ENCODE measurements around the gene TEX54.
"Not testable (repeated sequence)": the region's sequence is repeated elsewhere in the genome, so short reads cannot be mapped to it uniquely, and the experiment has no call there.

TEX54 gene

GRCh38 chr11:62844154-62844553 lies 11.5 kb upstream of the TEX54 start:
- Mint-ChIP-seq H3K4me3 (no peak overlapping the region), H3K9me3 (no peaks in the 10 kb centered on the region), H3K27ac (peak overlapping the region; percentile 41), H3K27me3 (no peaks in the 10 kb centered on the region), H3K4me1 (peaks cover 21% of the 10 kb centered on the region), H3K36me3 (peaks cover 3% of the 10 kb centered on the region)

GRCh38 chr11:62843466-62843865 lies 10.8 kb upstream of the TEX54 start:
- peaks cover 5% of the 10 kb centered on the region for H3K36me3 Mint-ChIP-seq
- no peaks in the 10 kb centered on the region for H3K9me3 Mint-ChIP-seq
- H3K4me1 Mint-ChIP-seq: peaks cover 22% of the 10 kb centered on the region
- no peak overlapping the region for H3K4me3 Mint-ChIP-seq
- H3K27me3 Mint-ChIP-seq: no peaks in the 10 kb centered on the region
- H3K27ac Mint-ChIP-seq: no peak overlapping the region

- H3K27me3 Mint-ChIP-seq, H3K9me3 Mint-ChIP-seq, H3K36me3 Mint-ChIP-seq, H3K4me3 Mint-ChIP-seq, H3K27ac Mint-ChIP-seq: not testable (repeated sequence)
- H3K4me1 Mint-ChIP-seq: peaks cover 22% of the 10 kb centered on the region
Observed at GRCh38 chr11:62842891-62843290, 10.2 kb upstream of the TEX54 start.

GRCh38 chr11:62842171-62842741 lies 9.6 kb upstream of the TEX54 start:
- peaks cover 29% of the 10 kb centered on the region for H3K4me1 Mint-ChIP-seq
- no peak overlapping the region for H3K27ac Mint-ChIP-seq
- H3K36me3 Mint-ChIP-seq: peaks cover 10% of the 10 kb centered on the region
- no peak overlapping the region for H3K4me3 Mint-ChIP-seq
- H3K9me3 Mint-ChIP-seq: no peaks in the 10 kb centered on the region
- H3K27me3 Mint-ChIP-seq: no peaks in the 10 kb centered on the region

- Mint-ChIP-seq H3K27ac (no peak overlapping the region), H3K4me3 (no peak overlapping the region), H3K27me3 (no peaks in the 10 kb centered on the region), H3K36me3 (peaks cover 11% of the 10 kb centered on the region), H3K4me1 (peaks cover 28% of the 10 kb centered on the region), H3K9me3 (no peaks in the 10 kb centered on the region)
Observed at GRCh38 chr11:62841361-62842170, 8.9 kb upstream of the TEX54 start.

GRCh38 chr11:62840721-62841360 lies 8.2 kb upstream of the TEX54 start:
- H3K4me1 Mint-ChIP-seq: peaks cover 31% of the 10 kb centered on the region
- not testable (repeated sequence) for H3K9me3 Mint-ChIP-seq, H3K27me3 Mint-ChIP-seq, H3K4me3 Mint-ChIP-seq, H3K27ac Mint-ChIP-seq
- peaks cover 13% of the 10 kb centered on the region for H3K36me3 Mint-ChIP-seq

GRCh38 chr11:62839050-62839945 lies 6.7 kb upstream of the TEX54 start, which contains the start of gene WDR74:
Gene WDR74, minus strand, starts transcription at chr11:62839590. Its CDS starts 20 bp downstream, at chr11:62839570.
- no peaks in the 10 kb centered on the region for H3K9me3 Mint-ChIP-seq
- no peak within 1 kb of the TSS for H3K27ac Mint-ChIP-seq

GRCh38 chr11:62835336-62835735 lies 2.7 kb upstream of the TEX54 start:
- H3K9me3 Mint-ChIP-seq: no peaks in the 10 kb centered on the region
- H3K36me3 Mint-ChIP-seq: peaks cover 23% of the 10 kb centered on the region
- peak overlapping the region; percentile 74 for H3K27ac Mint-ChIP-seq
- H3K4me3 Mint-ChIP-seq: no peak overlapping the region
- H3K27me3 Mint-ChIP-seq: no peaks in the 10 kb centered on the region
- peaks cover 59% of the 10 kb centered on the region for H3K4me1 Mint-ChIP-seq

More at GRCh38 chr11:62839050-62839945, 6.7 kb upstream of the TEX54 start, which contains the start of gene WDR74:
- H3K4me1 Mint-ChIP-seq: peaks cover 42% of the 10 kb centered on the region
- H3K36me3 Mint-ChIP-seq: peaks cover 18% of the 10 kb centered on the region
- H3K4me3 Mint-ChIP-seq: no peak within 1 kb of the TSS
- no peaks in the 10 kb centered on the region for H3K27me3 Mint-ChIP-seq

- Mint-ChIP-seq H3K9me3 (no peaks in the 10 kb centered on the region), H3K4me1 (peaks cover 55% of the 10 kb centered on the region), H3K27me3 (no peaks in the 10 kb centered on the region), H3K4me3 (peak within 1 kb of the TSS; percentile 93), H3K27ac (peak within 1 kb of the TSS; percentile 99), H3K36me3 (peaks cover 19% of the 10 kb centered on the region)
Observed at GRCh38 chr11:62831520-62832335, 913 bp downstream of the TEX54 start, which contains the start of gene STX5. Gene STX5, minus strand, starts transcription at chr11:62832051. Its CDS starts 808 bp downstream, at chr11:62831243.

- Mint-ChIP-seq H3K27me3 (no peaks in the 10 kb centered on the region), H3K36me3 (peaks cover 16% of the 10 kb centered on the region), H3K27ac (peak overlapping the region; percentile 99), H3K4me1 (peaks cover 50% of the 10 kb centered on the region), H3K9me3 (no peaks in the 10 kb centered on the region), H3K4me3 (peak overlapping the region; percentile 93)
Observed at GRCh38 chr11:62830904-62831519, 1.6 kb downstream of the TEX54 start.

- peaks cover 38% of the 10 kb centered on the region for H3K4me1 Mint-ChIP-seq
- not testable (repeated sequence) for H3K9me3 Mint-ChIP-seq, H3K4me3 Mint-ChIP-seq, H3K27ac Mint-ChIP-seq, H3K27me3 Mint-ChIP-seq, H3K36me3 Mint-ChIP-seq
Observed at GRCh38 chr11:62828130-62828529, 4.5 kb downstream of the TEX54 start.

- Mint-ChIP-seq H3K27ac (no peak overlapping the region), H3K36me3 (peaks cover 10% of the 10 kb centered on the region), H3K9me3 (no peaks in the 10 kb centered on the region)
Observed at GRCh38 chr11:62823677-62824076, 9.0 kb downstream of the TEX54 start.

GRCh38 chr11:62817129-62817528 lies 15.5 kb downstream of the TEX54 start:
- H3K27me3 Mint-ChIP-seq: no peaks in the 10 kb centered on the region
- H3K36me3 Mint-ChIP-seq: peaks cover 7% of the 10 kb centered on the region
- H3K9me3 Mint-ChIP-seq: no peaks in the 10 kb centered on the region
- H3K4me3 Mint-ChIP-seq: no peak overlapping the region
- no peak overlapping the region for H3K27ac Mint-ChIP-seq
- no peaks in the 10 kb centered on the region for H3K4me1 Mint-ChIP-seq

More at GRCh38 chr11:62823677-62824076, 9.0 kb downstream of the TEX54 start:
- Mint-ChIP-seq H3K4me3 (no peak overlapping the region), H3K4me1 (peaks cover 13% of the 10 kb centered on the region), H3K27me3 (no peaks in the 10 kb centered on the region)

- Mint-ChIP-seq H3K27me3 (no peaks in the 10 kb centered on the region), H3K36me3 (peaks cover 7% of the 10 kb centered on the region), H3K9me3 (no peaks in the 10 kb centered on the region), H3K4me3 (no peak overlapping the region), H3K4me1 (no peaks in the 10 kb centered on the region), H3K27ac (no peak overlapping the region)
Observed at GRCh38 chr11:62816557-62816956, 16.1 kb downstream of the TEX54 start.
